Measurements from ENCODE around the gene OSBPL9.

OSBPL9 gene

GRCh38 chr1:51749151-51749550 lies 132.3 kb downstream of the OSBPL9 start:
- no peaks in the 10 kb centered on the region for H3K9me3 ChIP-seq (replicated peaks; ENCODE audit: insufficient read depth, low read length)
- H3F3A ChIP-seq (ENCODE audit: insufficient read depth, low read length) = no peaks in the 10 kb centered on the region; the same call in 1 of the 2 replicates
- peaks cover 3% of the 10 kb centered on the region; the same call in 1 of the 2 replicates for H3K36me3 ChIP-seq (replicated peaks; ENCODE audit: insufficient read depth, low read length)
- peaks cover 24% of the 10 kb centered on the region for H3K79me2 ChIP-seq (ENCODE audit: low read length)
- DNase-seq = no peak
- no peak overlapping the region for H3K27ac ChIP-seq (ENCODE audit: low read length)
- H3K4me3 ChIP-seq (ENCODE audit: low read length) = no peak overlapping the region
- no peak for TF ChIP-seq EZH2 (optimal IDR thresholded peaks at IDR 0.05; ENCODE audit: low read depth, low read length)
- no peak for TF ChIP-seq CTCF (IDR thresholded peaks at IDR 0.05; ENCODE audit: low read length)
- no peak for TF ChIP-seq EZH2phosphoT487 (IDR thresholded peaks at IDR 0.05; ENCODE audit: low read length)
- no peaks in the 10 kb centered on the region for H3K9me2 ChIP-seq (replicated peaks; ENCODE audit: insufficient read depth, low read length)
- no peak overlapping the region for H3K4me2 ChIP-seq (ENCODE audit: low read depth, low read length)
- peaks cover 8% of the 10 kb centered on the region for H3K4me1 ChIP-seq (ENCODE audit: low read length)
- H2AFZ ChIP-seq (ENCODE audit: low read length) = no peak overlapping the region
- H3K27me3 ChIP-seq (replicated peaks; ENCODE audit: insufficient read depth, low read length) = no peaks in the 10 kb centered on the region
- H3K9ac ChIP-seq (ENCODE audit: low read length) = no peak overlapping the region
- H4K20me1 ChIP-seq (ENCODE audit: insufficient read depth, low read length) = no peaks in the 10 kb centered on the region

GRCh38 chr1:51750218-51750617 lies 133.3 kb downstream of the OSBPL9 start:
- Histone ChIP-seq H3K27me3 (replicated peaks; ENCODE audit: insufficient read depth, low read length) (no peaks in the 10 kb centered on the region), H3K27ac (ENCODE audit: low read length) (no peak overlapping the region), H3K4me1 (ENCODE audit: low read length) (peaks cover 10% of the 10 kb centered on the region), H2AFZ (ENCODE audit: low read length) (no peak overlapping the region), H3K9me2 (replicated peaks; ENCODE audit: insufficient read depth, low read length) (no peaks in the 10 kb centered on the region), H3K4me2 (ENCODE audit: low read depth, low read length) (no peak overlapping the region), H3K4me3 (ENCODE audit: low read length) (no peak overlapping the region), H3F3A (ENCODE audit: insufficient read depth, low read length) (no peaks in the 10 kb centered on the region; the same call in 1 of the 2 replicates), H3K9ac (ENCODE audit: low read length) (no peak overlapping the region), H3K9me3 (replicated peaks; ENCODE audit: insufficient read depth, low read length) (no peaks in the 10 kb centered on the region), H3K36me3 (replicated peaks; ENCODE audit: insufficient read depth, low read length) (peaks cover 3% of the 10 kb centered on the region; the same call in 1 of the 2 replicates), H3K79me2 (ENCODE audit: low read length) (peaks cover 19% of the 10 kb centered on the region; the same call in 1 of the 2 replicates), H4K20me1 (ENCODE audit: insufficient read depth, low read length) (no peaks in the 10 kb centered on the region)
- no peak for DNase-seq
- TF ChIP-seq EZH2 (optimal IDR thresholded peaks at IDR 0.05; ENCODE audit: low read depth, low read length) (no peak), EZH2phosphoT487 (IDR thresholded peaks at IDR 0.05; ENCODE audit: low read length) (no peak), CTCF (IDR thresholded peaks at IDR 0.05; ENCODE audit: low read length) (no peak)

DNA sequence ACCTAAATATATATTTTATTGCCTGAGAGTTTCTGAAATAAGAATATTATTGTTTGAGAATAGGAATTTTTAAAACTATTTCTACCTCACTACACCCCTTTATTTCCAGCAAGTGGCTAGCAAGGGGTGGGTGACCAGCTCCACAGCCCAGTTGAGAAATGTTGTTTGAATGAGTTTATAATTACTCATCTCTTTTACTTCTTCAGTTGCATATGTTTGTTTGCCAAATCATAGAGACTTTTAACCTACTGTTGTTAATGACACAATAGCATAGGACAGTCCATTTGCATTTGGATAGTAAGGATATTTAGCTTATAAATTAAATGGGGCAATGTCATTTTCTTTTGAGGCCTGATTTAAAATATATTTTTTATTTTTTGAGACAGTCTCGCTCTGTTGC lies 133.8 kb downstream of the OSBPL9 start:
- H3F3A ChIP-seq (ENCODE audit: insufficient read depth, low read length) = no peaks in the 10 kb centered on the region; the same call in 1 of the 2 replicates
- H3K9ac ChIP-seq (ENCODE audit: low read length) = no peak overlapping the region
- no peaks in the 10 kb centered on the region for H3K9me3 ChIP-seq (replicated peaks; ENCODE audit: insufficient read depth, low read length)
- H3K4me1 ChIP-seq (ENCODE audit: low read length) = peaks cover 10% of the 10 kb centered on the region
- peaks cover 22% of the 10 kb centered on the region; the same call in 1 of the 2 replicates for H3K79me2 ChIP-seq (ENCODE audit: low read length)
- no peak overlapping the region for H3K4me3 ChIP-seq (ENCODE audit: low read length)
- H4K20me1 ChIP-seq (ENCODE audit: insufficient read depth, low read length) = no peaks in the 10 kb centered on the region
- H3K9me2 ChIP-seq (replicated peaks; ENCODE audit: insufficient read depth, low read length) = no peaks in the 10 kb centered on the region
- DNase-seq = no peak
- peaks cover 3% of the 10 kb centered on the region; the same call in 1 of the 2 replicates for H3K36me3 ChIP-seq (replicated peaks; ENCODE audit: insufficient read depth, low read length)
- H3K27me3 ChIP-seq (replicated peaks; ENCODE audit: insufficient read depth, low read length) = no peaks in the 10 kb centered on the region
- TF ChIP-seq EZH2 (optimal IDR thresholded peaks at IDR 0.05; ENCODE audit: low read depth, low read length) = no peak
- no peak for TF ChIP-seq EZH2phosphoT487 (IDR thresholded peaks at IDR 0.05; ENCODE audit: low read length)
- no peak for TF ChIP-seq CTCF (IDR thresholded peaks at IDR 0.05; ENCODE audit: low read length)
- no peak overlapping the region for H3K4me2 ChIP-seq (ENCODE audit: low read depth, low read length)
- H2AFZ ChIP-seq (ENCODE audit: low read length) = no peak overlapping the region
- H3K27ac ChIP-seq (ENCODE audit: low read length) = no peak overlapping the region

Measured in MM.1S (cell line).